K562 (cell line): Measurements from ENCODE around the gene EGR1. TPM values are rescaled to one million over a fixed set of nuclear protein-coding genes. Genes with fewer than 3 reads are reported as not detected.

Source experiments
- CHD2 ChIP-seq: IDR thresholded peaks from 2 replicates; pipeline ENCODE4 v1.6.1; 2011; ENCODE audit warnings: low read depth, low read length
- FUS ChIP-seq: fragments of 200-400 bp; formaldehyde crosslinking; optimal IDR thresholded peaks from 2 replicates; pipeline ENCODE3; 2017; ENCODE audit warnings: low read depth, low read length
- HNRNPLL ChIP-seq: fragments of 200-400 bp; formaldehyde crosslinking; IDR thresholded peaks from 2 replicates; pipeline ENCODE4 v1.6.1; 2017; ENCODE audit warnings: low read length, low read depth, mild to moderate bottlenecking; ENCODE audit not compliant: poor library complexity, severe bottlenecking
- JUN ChIP-seq, 2 experiments: sonication (generic) in 1 of 2; formaldehyde crosslinking in 1 of 2; IDR thresholded peaks; 2 replicates each; pipeline versions ENCODE4 v1.6.1 to v1.8.0; 2012 to 2022; ENCODE audit warnings: borderline replicate concordance in 2 of 2, mild to moderate bottlenecking in 2 of 2, improper control_type of control experiment in 1 of 2, low read depth in 1 of 2, low read length in 1 of 2, missing genetic modification reagents in 1 of 2
- NELFE ChIP-seq: IDR thresholded peaks from 2 replicates; pipeline ENCODE4 v1.6.1; 2011; ENCODE audit warnings: mild to moderate bottlenecking; ENCODE audit not compliant: insufficient read depth, insufficient read length
- POLR3A ChIP-seq: IDR thresholded peaks from 2 replicates; pipeline ENCODE4 v1.6.1; 2011; ENCODE audit warnings: borderline replicate concordance, mild to moderate bottlenecking, moderate library complexity; ENCODE audit not compliant: insufficient read length, insufficient read depth; ENCODE audit errors: extremely low read depth
- POLR3G ChIP-seq: IDR thresholded peaks from 2 replicates; pipeline ENCODE4 v1.6.1; 2011; ENCODE audit not compliant: insufficient read length, insufficient replicate concordance; ENCODE audit errors: extremely low read depth
- RBM15 ChIP-seq: fragments of 200-400 bp; formaldehyde crosslinking; IDR thresholded peaks from 2 replicates; pipeline ENCODE4 v1.6.1; 2018; ENCODE audit warnings: mild to moderate bottlenecking, low read length, moderate library complexity; ENCODE audit not compliant: insufficient read depth
- RBM39 ChIP-seq: fragments of 200-400 bp; formaldehyde crosslinking; optimal IDR thresholded peaks from 2 replicates; pipeline ENCODE3; 2018; ENCODE audit warnings: low read depth, low read length
- XRCC3 ChIP-seq: fragments of 450-650 bp; IDR thresholded peaks from 2 replicates; pipeline ENCODE4 v1.6.1; 2017; ENCODE audit warnings: mild to moderate bottlenecking, moderate library complexity
- YBX1 ChIP-seq: fragments of 450-650 bp; IDR thresholded peaks from 2 replicates; pipeline ENCODE4 v1.7.1; 2016; ENCODE audit warnings: mild to moderate bottlenecking
- ZNF175 ChIP-seq: fragments of 200-800 bp; sonication (Bioruptor generic); IDR thresholded peaks from 2 replicates; pipeline ENCODE4 v1.6.1; 2016; ENCODE audit warnings: low read depth, mild to moderate bottlenecking, missing genetic modification characterization, missing compliant biosample characterization
- polyA plus RNA-seq, 8 experiments: library from polyadenylated mRNA; depleted of rRNA in 4 of 8; stranded (reverse) in 5 of 8; unstranded in 3 of 8; fragments of >200 nt; fragmentation: Nextera tagmentation in 2 of 8; fragmentation: Illumina TruSeq in 1 of 8; extraction: Ambion mirVana in 2 of 8; extraction: Trizol in 1 of 8; gene quantifications; 2 replicates each; pipeline versions ENCODE4 v1.2.1 to v1.2.3, GENCODE V29; 2011 to 2014; ENCODE audit warnings: inconsistent platforms in 1 of 8, missing spikeins in 1 of 8
- total RNA-seq, 7 experiments: library from RNA; depleted of rRNA in 6 of 7; stranded (reverse); fragments of >200 nt in 6 of 7; fragmentation: Illumina TruSeq in 2 of 7; extraction: Trizol in 2 of 7; gene quantifications; 2 replicates each; pipeline versions ENCODE4 v1.2.1 to v1.2.3, GENCODE V29; 2011 to 2021; ENCODE audit warnings: low replicate concordance in 1 of 7
- TF ChIP-seq, protein P1 (sequence below): fragments of 200-800 bp; sonication (Bioruptor generic); IDR thresholded peaks from 2 replicates; pipeline ENCODE4 v1.6.1; 2017; ENCODE audit warnings: missing genetic modification characterization, missing compliant biosample characterization
- TF ChIP-seq, protein P2 (sequence below): fragments of 250-450 bp; sonication (Bioruptor Pico); IDR thresholded peaks from 2 replicates; pipeline ENCODE4 v1.5.0; 2021; ENCODE audit warnings: mild to moderate bottlenecking, moderate library complexity
- TF ChIP-seq, protein P3 (sequence below): fragments of 150-350 bp; conservative IDR thresholded peaks from 2 replicates; pipeline ENCODE4 v1.6.1; 2014; ENCODE audit warnings: low read length
- TF ChIP-seq, protein P4 (sequence below): fragments of 250-450 bp; sonication (Bioruptor Pico); IDR thresholded peaks from 2 replicates; pipeline ENCODE4 v1.8.0; 2022; ENCODE audit warnings: inconsistent platforms, mild to moderate bottlenecking, moderate library complexity, borderline replicate concordance

The EGR1 gene
- total and polyA plus RNA-seq, 9 of the 15 experiments (the other 6 are each of a cell fraction or from before 2014, with no cell fraction given), result 1.3 to 132 (median 21.5) TPM

DNA sequence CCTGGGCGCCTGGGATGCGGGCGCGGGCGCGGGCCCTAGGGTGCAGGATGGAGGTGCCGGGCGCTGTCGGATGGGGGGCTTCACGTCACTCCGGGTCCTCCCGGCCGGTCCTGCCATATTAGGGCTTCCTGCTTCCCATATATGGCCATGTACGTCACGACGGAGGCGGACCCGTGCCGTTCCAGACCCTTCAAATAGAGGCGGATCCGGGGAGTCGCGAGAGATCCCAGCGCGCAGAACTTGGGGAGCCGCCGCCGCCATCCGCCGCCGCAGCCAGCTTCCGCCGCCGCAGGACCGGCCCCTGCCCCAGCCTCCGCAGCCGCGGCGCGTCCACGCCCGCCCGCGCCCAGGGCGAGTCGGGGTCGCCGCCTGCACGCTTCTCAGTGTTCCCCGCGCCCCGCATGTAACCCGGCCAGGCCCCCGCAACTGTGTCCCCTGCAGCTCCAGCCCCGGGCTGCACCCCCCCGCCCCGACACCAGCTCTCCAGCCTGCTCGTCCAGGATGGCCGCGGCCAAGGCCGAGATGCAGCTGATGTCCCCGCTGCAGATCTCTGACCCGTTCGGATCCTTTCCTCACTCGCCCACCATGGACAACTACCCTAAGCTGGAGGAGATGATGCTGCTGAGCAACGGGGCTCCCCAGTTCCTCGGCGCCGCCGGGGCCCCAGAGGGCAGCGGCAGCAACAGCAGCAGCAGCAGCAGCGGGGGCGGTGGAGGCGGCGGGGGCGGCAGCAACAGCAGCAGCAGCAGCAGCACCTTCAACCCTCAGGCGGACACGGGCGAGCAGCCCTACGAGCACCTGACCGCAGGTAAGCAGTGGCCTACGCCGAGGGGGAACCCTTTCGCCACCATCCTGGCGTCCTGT lies at the start of gene EGR1 (continued):
- TF ChIP-seq, protein P1, sequence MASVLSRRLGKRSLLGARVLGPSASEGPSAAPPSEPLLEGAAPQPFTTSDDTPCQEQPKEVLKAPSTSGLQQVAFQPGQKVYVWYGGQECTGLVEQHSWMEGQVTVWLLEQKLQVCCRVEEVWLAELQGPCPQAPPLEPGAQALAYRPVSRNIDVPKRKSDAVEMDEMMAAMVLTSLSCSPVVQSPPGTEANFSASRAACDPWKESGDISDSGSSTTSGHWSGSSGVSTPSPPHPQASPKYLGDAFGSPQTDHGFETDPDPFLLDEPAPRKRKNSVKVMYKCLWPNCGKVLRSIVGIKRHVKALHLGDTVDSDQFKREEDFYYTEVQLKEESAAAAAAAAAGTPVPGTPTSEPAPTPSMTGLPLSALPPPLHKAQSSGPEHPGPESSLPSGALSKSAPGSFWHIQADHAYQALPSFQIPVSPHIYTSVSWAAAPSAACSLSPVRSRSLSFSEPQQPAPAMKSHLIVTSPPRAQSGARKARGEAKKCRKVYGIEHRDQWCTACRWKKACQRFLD (CRISPR knock-in tag), result peak; percentile 72; the same call in 1 of the 2 replicates
- TF ChIP-seq ZNF175 (CRISPR knock-in tag) (0 out of 2 replicates have a peak, but pooled peaks have one; percentile 11), RBM39 (peak; percentile 100), YBX1 (no peak), POLR3A (no peak), NELFE (peak; percentile 88), XRCC3 (no peak; the same call in 1 of the 2 replicates), CHD2 (peak; percentile 65), JUN (IDR thresholded peaks at IDR 0.05; ENCODE audit: borderline replicate concordance, low read depth, low read length) (no peak; the same call in 1 of the 2 replicates), JUN (CRISPR knock-in tag; IDR thresholded peaks at IDR 0.05; ENCODE audit: borderline replicate concordance) (peak; percentile 64; the same call in 1 of the 2 replicates), RBM15 (peak; percentile 100; the same call in 1 of the 2 replicates), HNRNPLL (peak; percentile 90), FUS (peak; percentile 99), POLR3G (no peak)
- TF ChIP-seq, protein P2, sequence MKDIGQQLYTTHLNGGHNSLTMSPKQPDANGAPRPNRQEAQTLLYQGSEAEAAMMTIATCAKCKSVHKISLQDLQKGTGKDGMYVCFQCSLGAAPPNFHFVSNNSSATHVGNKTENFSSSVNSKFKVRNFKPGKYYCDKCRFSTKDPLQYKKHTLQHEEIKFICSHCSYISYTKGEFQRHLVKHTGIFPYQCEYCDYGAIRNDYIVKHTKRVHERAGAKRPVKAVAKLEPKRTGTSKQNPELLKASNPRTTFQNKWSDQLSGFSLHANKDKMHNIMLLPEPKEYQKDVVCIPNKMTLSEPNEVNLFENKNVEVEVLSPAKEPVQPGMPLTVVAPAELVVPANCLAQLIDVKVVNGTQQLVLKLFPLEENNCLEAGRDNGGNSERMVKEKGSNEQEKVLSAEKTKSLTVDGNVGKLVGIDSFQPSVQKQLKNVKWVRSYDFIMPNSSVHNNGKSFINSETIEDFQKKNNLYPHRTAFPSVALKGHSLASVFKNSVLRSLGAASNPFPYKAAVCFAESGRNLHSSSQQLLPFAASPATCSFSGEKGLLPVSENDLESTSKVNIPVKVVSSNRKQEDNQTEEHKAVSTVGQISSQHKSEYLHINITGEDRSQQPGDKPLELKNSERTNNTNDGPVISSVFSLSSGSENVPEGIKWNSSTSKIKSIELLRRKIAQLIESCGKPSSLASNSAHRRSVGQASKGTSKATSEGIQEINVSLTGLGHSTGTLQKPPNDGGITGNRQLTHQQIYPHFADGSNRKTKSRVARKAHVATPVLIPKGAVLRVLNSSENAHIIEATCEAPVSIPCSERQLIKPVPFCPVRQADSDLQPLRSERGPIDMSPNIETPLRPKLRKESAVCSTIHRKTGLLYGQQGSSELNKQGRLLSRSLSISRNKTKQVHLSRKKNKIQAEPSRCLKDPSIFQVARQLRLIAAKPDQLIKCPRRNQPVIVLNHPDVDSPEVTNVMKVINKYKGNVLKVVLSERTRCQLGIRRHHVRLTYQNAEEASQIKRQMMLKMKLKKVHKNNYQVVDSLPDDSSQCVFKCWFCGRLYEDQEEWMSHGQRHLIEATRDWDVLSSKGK (CRISPR knock-in tag), result no peak
- TF ChIP-seq, protein P3, sequence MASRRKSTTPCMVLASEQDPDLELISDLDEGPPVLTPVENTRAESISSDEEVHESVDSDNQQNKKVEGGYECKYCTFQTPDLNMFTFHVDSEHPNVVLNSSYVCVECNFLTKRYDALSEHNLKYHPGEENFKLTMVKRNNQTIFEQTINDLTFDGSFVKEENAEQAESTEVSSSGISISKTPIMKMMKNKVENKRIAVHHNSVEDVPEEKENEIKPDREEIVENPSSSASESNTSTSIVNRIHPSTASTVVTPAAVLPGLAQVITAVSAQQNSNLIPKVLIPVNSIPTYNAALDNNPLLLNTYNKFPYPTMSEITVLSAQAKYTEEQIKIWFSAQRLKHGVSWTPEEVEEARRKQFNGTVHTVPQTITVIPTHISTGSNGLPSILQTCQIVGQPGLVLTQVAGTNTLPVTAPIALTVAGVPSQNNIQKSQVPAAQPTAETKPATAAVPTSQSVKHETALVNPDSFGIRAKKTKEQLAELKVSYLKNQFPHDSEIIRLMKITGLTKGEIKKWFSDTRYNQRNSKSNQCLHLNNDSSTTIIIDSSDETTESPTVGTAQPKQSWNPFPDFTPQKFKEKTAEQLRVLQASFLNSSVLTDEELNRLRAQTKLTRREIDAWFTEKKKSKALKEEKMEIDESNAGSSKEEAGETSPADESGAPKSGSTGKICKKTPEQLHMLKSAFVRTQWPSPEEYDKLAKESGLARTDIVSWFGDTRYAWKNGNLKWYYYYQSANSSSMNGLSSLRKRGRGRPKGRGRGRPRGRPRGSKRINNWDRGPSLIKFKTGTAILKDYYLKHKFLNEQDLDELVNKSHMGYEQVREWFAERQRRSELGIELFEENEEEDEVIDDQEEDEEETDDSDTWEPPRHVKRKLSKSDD, result 0 out of 2 replicates have a peak, but pooled peaks have one; percentile 31
- TF ChIP-seq, protein P4, sequence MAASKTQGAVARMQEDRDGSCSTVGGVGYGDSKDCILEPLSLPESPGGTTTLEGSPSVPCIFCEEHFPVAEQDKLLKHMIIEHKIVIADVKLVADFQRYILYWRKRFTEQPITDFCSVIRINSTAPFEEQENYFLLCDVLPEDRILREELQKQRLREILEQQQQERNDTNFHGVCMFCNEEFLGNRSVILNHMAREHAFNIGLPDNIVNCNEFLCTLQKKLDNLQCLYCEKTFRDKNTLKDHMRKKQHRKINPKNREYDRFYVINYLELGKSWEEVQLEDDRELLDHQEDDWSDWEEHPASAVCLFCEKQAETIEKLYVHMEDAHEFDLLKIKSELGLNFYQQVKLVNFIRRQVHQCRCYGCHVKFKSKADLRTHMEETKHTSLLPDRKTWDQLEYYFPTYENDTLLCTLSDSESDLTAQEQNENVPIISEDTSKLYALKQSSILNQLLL (CRISPR knock-in tag), result no peak
